ENCODE measurements around the gene MKRN3. TPM values are rescaled to one million over a fixed set of nuclear protein-coding genes. Genes with fewer than 3 reads are reported as not detected.

MKRN3 gene
- total and polyA plus RNA-seq, 2 of the 4 experiments (the other 2 are of a cell fraction): under 0.01 to 0.17 TPM

DNA sequence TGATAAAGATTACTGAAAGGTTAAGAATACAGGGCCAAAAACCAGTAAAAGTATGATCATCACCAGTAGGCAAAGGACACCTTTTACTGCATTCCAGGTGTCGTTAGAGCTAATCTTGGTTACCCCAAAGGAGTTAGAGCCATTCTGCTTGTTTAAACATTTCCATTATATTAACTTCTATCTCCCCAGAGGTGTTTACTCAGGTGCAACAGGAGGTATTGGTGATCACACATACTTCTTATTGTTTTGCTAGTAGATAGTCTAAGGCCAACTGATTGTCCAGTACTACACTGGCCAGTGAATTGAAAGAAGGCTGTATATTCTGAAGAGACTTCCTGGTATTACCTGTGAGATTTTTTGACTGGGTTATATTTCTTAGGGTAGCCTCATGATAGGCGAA is 22.8 kb downstream of the MKRN3 start:
- peaks cover 12% of the 10 kb centered on the region for H3K9me3 ChIP-seq (ENCODE audit: control insufficient read depth, insufficient read depth, low read length)
- no peak overlapping the region for H4K8ac ChIP-seq (ENCODE audit: low read depth in 2 of 2, low read length in 2 of 2)
- H3K14ac ChIP-seq (replicated peaks; ENCODE audit: low read depth, low read length): no peak overlapping the region
- no peak overlapping the region for H3K27ac ChIP-seq (ENCODE audit: insufficient read depth, low read length)
- no peak overlapping the region for H3K9ac ChIP-seq (ENCODE audit: low read depth, low read length)
- dilution Hi-C loops (cut with HindIII; ENCODE audit: low sequenced_read_pairs, unreplicated experiment): no loop called here
- H4K91ac ChIP-seq (ENCODE audit: insufficient read depth, low read depth, low read length): no peak overlapping the region
- TF ChIP-seq NFE2L2 (IDR thresholded peaks at IDR 0.05; ENCODE audit: low read depth, low read length) (no peak), MAZ (IDR thresholded peaks at IDR 0.05; ENCODE audit: borderline replicate concordance, low read depth, low read length) (no peak), RAD21 (IDR thresholded peaks at IDR 0.05; ENCODE audit: low read length) (no peak), USF2 (IDR thresholded peaks at IDR 0.05; ENCODE audit: low read depth, low read length) (no peak), POLR2A (IDR thresholded peaks at IDR 0.05; ENCODE audit: low read depth, low read length) (no peak), MXI1 (IDR thresholded peaks at IDR 0.05; ENCODE audit: borderline replicate concordance, low read depth, low read length) (no peak), SMC3 (IDR thresholded peaks at IDR 0.05; ENCODE audit: low read depth, low read length) (no peak), CHD1 (IDR thresholded peaks at IDR 0.05; ENCODE audit: low read depth, low read length) (no peak), MAFK (IDR thresholded peaks at IDR 0.05; ENCODE audit: low read depth, low read length) (no peak)
- TF ChIP-seq, protein P1, sequence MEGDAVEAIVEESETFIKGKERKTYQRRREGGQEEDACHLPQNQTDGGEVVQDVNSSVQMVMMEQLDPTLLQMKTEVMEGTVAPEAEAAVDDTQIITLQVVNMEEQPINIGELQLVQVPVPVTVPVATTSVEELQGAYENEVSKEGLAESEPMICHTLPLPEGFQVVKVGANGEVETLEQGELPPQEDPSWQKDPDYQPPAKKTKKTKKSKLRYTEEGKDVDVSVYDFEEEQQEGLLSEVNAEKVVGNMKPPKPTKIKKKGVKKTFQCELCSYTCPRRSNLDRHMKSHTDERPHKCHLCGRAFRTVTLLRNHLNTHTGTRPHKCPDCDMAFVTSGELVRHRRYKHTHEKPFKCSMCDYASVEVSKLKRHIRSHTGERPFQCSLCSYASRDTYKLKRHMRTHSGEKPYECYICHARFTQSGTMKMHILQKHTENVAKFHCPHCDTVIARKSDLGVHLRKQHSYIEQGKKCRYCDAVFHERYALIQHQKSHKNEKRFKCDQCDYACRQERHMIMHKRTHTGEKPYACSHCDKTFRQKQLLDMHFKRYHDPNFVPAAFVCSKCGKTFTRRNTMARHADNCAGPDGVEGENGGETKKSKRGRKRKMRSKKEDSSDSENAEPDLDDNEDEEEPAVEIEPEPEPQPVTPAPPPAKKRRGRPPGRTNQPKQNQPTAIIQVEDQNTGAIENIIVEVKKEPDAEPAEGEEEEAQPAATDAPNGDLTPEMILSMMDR (conservative IDR thresholded peaks at IDR 0.05; ENCODE audit: low read depth, low read length): no peak
- BruUV-seq (replicated peaks): no TSS peak
- WGBS, 2 experiments (ENCODE audit: extremely low coverage in 2 of 2, insufficient read length in 1 of 2): no CpG with 5 or more reads among the region's 2 CpGs
- H3K27me3 ChIP-seq (ENCODE audit: control insufficient read depth, insufficient read depth, low read length): no peaks in the 10 kb centered on the region
- no peak overlapping the region for H3K4me2 ChIP-seq (ENCODE audit: low read depth, low read length)
- H3K18ac ChIP-seq (ENCODE audit: low read depth, low read length): no peak overlapping the region
- no peaks in the 10 kb centered on the region for H3K9me1 ChIP-seq (ENCODE audit: insufficient read depth, low read length)
- H3K36me3 ChIP-seq (ENCODE audit: control insufficient read depth, insufficient read depth, low read length): no peaks in the 10 kb centered on the region
- no peak overlapping the region for H4K5ac ChIP-seq (ENCODE audit: low read depth, low read length)
- H3K56ac ChIP-seq (ENCODE audit: extremely low read depth, insufficient read depth, low read length): no peak overlapping the region
- ChIA-PET POLR2A (ENCODE audit: unreplicated experiment) (no interaction called here), CTCF (no interaction called here)
- no peak overlapping the region for H2AFZ ChIP-seq (replicated peaks; ENCODE audit: low read length, poor library complexity)
- no peak overlapping the region for H2BK5ac ChIP-seq (ENCODE audit: low read depth, low read length, poor library complexity, severe bottlenecking)
- H2AK5ac ChIP-seq (ENCODE audit: low read depth, low read length): no peak overlapping the region
- no peak overlapping the region for H2BK15ac ChIP-seq (ENCODE audit: low read depth, low read length)
- H3K4ac ChIP-seq (ENCODE audit: low read depth, low read length): no peak overlapping the region
- no peaks in the 10 kb centered on the region for H4K20me1 ChIP-seq (ENCODE audit: insufficient read depth, low read length)
- ATAC-seq (ENCODE audit: low read depth) (no peak), DNase-seq (no peak)
- H2BK120ac ChIP-seq (ENCODE audit: low read depth, low read length): no peak overlapping the region
- H3K79me1 ChIP-seq (ENCODE audit: low read depth in 1 of 2, low read length in 2 of 2): no peaks in the 10 kb centered on the region
- H3K4me3 ChIP-seq (ENCODE audit: insufficient read depth, low read depth, low read length): no peak overlapping the region
- in situ Hi-C loops (cut with MboI; ENCODE audit: low sequenced_read_pairs): no loop called here
- H2AK9ac ChIP-seq (replicated peaks; ENCODE audit: low read depth, low read length, poor library complexity): no peak overlapping the region
- intact Hi-C loops (cut with micrococcal nuclease): no loop called here
- H3K4me1 ChIP-seq (ENCODE audit: control insufficient read depth, insufficient read depth, low read length): no peaks in the 10 kb centered on the region
- no peak overlapping the region for H2BK20ac ChIP-seq (ENCODE audit: low read depth, low read length)
- H3K23ac ChIP-seq (ENCODE audit: low read depth, low read length): no peak overlapping the region
